Measurements from ENCODE around the gene CAMK2A.

DNA sequence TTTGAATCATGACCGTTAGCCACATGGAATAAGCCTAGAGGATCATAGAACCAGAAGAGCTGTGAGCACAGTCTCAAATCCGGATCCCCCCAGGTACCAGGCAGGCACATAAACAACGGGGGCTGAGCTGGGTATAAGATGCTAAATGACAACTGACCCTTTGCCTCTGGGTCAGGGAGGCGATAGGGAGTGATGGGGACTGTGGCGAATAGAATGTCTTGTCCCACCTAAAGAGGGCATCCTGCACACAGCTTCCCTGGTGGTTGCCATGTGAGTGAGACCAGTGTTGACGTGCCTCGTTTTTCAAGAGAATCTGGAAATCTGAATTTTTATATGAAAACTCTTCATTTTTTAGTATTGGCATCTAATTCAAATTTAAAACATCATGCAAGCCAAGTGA lies 66.1 kb downstream of the CAMK2A start:
- TF ChIP-seq POLR2AphosphoS5 (IDR thresholded peaks at IDR 0.05; ENCODE audit: low read depth, low read length) (no peak), REST (IDR thresholded peaks at IDR 0.05; ENCODE audit: insufficient read depth in 1 of 2, low read depth in 2 of 2, low read length in 2 of 2) (no peak), SIN3A (IDR thresholded peaks at IDR 0.05; ENCODE audit: borderline replicate concordance, insufficient read depth, low read length) (no peak), TAF1 (IDR thresholded peaks at IDR 0.05; ENCODE audit: borderline replicate concordance, insufficient read depth, low read length) (no peak), FOXP2 (optimal IDR thresholded peaks at IDR 0.05; ENCODE audit: borderline replicate concordance, extremely low read depth, extremely low read length, insufficient read depth) (no peak)

Measured in PFSK-1 (cell line).